WTC11 (cell line): ENCODE results near the gene APOA4. TPM values are rescaled to one million over a fixed set of nuclear protein-coding genes. Genes with fewer than 3 reads are reported as not detected.
A peak's percentile ranks its signal among the peaks of the same experiment; 100 is the strongest.

Experiments used
- AR ChIP-seq: fragments of 250-450 bp; sonication (Bioruptor Pico); IDR thresholded peaks from 2 replicates; pipeline ENCODE4 v1.9.0; 2021; ENCODE audit warnings: mild to moderate bottlenecking
- CTCF ChIP-seq: fragments of 200-600 bp; IDR thresholded peaks from 2 replicates; pipeline ENCODE4 v1.8.0; 2022; ENCODE audit warnings: antibody characterized with exemption
- E2F4 ChIP-seq: sonication (generic); formaldehyde crosslinking; IDR thresholded peaks from 2 replicates; pipeline ENCODE4 v1.8.1; 2022; ENCODE audit warnings: low read depth, mild to moderate bottlenecking, moderate library complexity, missing genetic modification reagents, borderline replicate concordance
- ERG ChIP-seq: fragments of 250-450 bp; sonication (Bioruptor Pico); IDR thresholded peaks from 2 replicates; pipeline ENCODE4 v1.8.0; 2021; ENCODE audit warnings: mild to moderate bottlenecking
- ETV6 ChIP-seq: sonication (generic); formaldehyde crosslinking; IDR thresholded peaks from 2 replicates; pipeline ENCODE4 v1.8.1; 2022; ENCODE audit warnings: mild to moderate bottlenecking, missing genetic modification reagents
- GTF2I ChIP-seq: fragments of 250-450 bp; sonication (Bioruptor Pico); conservative IDR thresholded peaks from 2 replicates; pipeline ENCODE4 v1.4.0; 2021; ENCODE audit warnings: mild to moderate bottlenecking
- HMGA2 ChIP-seq: fragments of 250-450 bp; sonication (Bioruptor Pico); IDR thresholded peaks from 2 replicates; pipeline ENCODE4 v1.4.0; 2021; ENCODE audit warnings: mild to moderate bottlenecking, moderate library complexity
- HMGXB4 ChIP-seq: sonication (generic); formaldehyde crosslinking; IDR thresholded peaks from 2 replicates; pipeline ENCODE4 v1.8.1; 2023; ENCODE audit warnings: mild to moderate bottlenecking, moderate library complexity, missing genetic modification reagents
- IRF1 ChIP-seq: sonication (generic); formaldehyde crosslinking; IDR thresholded peaks from 2 replicates; pipeline ENCODE4 v1.8.0; 2023; ENCODE audit warnings: missing genetic modification reagents
- JUN ChIP-seq: sonication (generic); formaldehyde crosslinking; IDR thresholded peaks from 2 replicates; pipeline ENCODE4 v1.8.0; 2023; ENCODE audit warnings: mild to moderate bottlenecking, missing genetic modification reagents
- MYBL2 ChIP-seq: sonication (generic); formaldehyde crosslinking; IDR thresholded peaks from 2 replicates; pipeline ENCODE4 v1.8.1; 2023; ENCODE audit warnings: mild to moderate bottlenecking, moderate library complexity, missing genetic modification reagents
- TEAD1 ChIP-seq: sonication (generic); formaldehyde crosslinking; IDR thresholded peaks from 2 replicates; pipeline ENCODE4 v1.8.0; 2022; ENCODE audit warnings: mild to moderate bottlenecking, missing genetic modification reagents
- TEAD4 ChIP-seq: sonication (generic); formaldehyde crosslinking; IDR thresholded peaks from 2 replicates; pipeline ENCODE4 v1.8.0; 2022; ENCODE audit warnings: mild to moderate bottlenecking, missing genetic modification reagents
- USF1 ChIP-seq: sonication (generic); formaldehyde crosslinking; IDR thresholded peaks from 2 replicates; pipeline ENCODE4 v1.8.0; 2022; ENCODE audit warnings: mild to moderate bottlenecking, missing genetic modification reagents
- USF2 ChIP-seq: sonication (generic); formaldehyde crosslinking; IDR thresholded peaks from 2 replicates; pipeline ENCODE4 v1.8.1; 2023; ENCODE audit warnings: mild to moderate bottlenecking, missing genetic modification reagents, moderate library complexity
- ZNF232 ChIP-seq: sonication (generic); formaldehyde crosslinking; IDR thresholded peaks from 2 replicates; pipeline ENCODE4 v1.8.0; 2022; ENCODE audit warnings: mild to moderate bottlenecking, missing genetic modification reagents
- ZNF416 ChIP-seq: fragments of 250-450 bp; sonication (Bioruptor Pico); IDR thresholded peaks from 2 replicates; pipeline ENCODE4 v1.9.0; 2021; ENCODE audit warnings: mild to moderate bottlenecking, inconsistent platforms
- ZNF512 ChIP-seq: sonication (generic); formaldehyde crosslinking; IDR thresholded peaks from 2 replicates; pipeline ENCODE4 v1.8.1; 2022; ENCODE audit warnings: missing genetic modification reagents, borderline replicate concordance
- ZNF532 ChIP-seq: fragments of 250-450 bp; sonication (Bioruptor Pico); IDR thresholded peaks from 2 replicates; pipeline ENCODE4 v1.9.0; 2021; ENCODE audit warnings: mild to moderate bottlenecking, borderline replicate concordance
- total RNA-seq: library from RNA; stranded (reverse); gene quantifications from 3 replicates; pipeline ENCODE4 v1.2.3, GENCODE V29; 2021

Gene APOA4
- total RNA-seq, 1 experiment from 2014 or later, result not detected

GRCh38 chr11:116835791-116836631, 12.9 kb upstream of the APOA4 start (continued):
- peak; percentile 57; the same call in 1 of the 2 replicates for TF ChIP-seq TEAD1 (CRISPR knock-in tag)
- no peak for TF ChIP-seq TEAD4 (CRISPR knock-in tag)
- TF ChIP-seq HMGA2, result no peak
- peak; percentile 78; the same call in 1 of the 2 replicates for TF ChIP-seq ZNF232 (CRISPR knock-in tag)
- TF ChIP-seq AR, result no peak
- peak; percentile 82; the same call in 1 of the 2 replicates for TF ChIP-seq HMGXB4 (CRISPR knock-in tag)
- TF ChIP-seq ZNF532 (CRISPR knock-in tag), result no peak
- TF ChIP-seq ERG, result peak; percentile 61; the same call in 1 of the 2 replicates
- no peak; the same call in 1 of the 2 replicates for TF ChIP-seq GTF2I (CRISPR knock-in tag)
- peak; percentile 87; the same call in 1 of the 2 replicates for TF ChIP-seq IRF1 (CRISPR knock-in tag)
- TF ChIP-seq CTCF, result peak; percentile 12; the same call in 1 of the 2 replicates
- TF ChIP-seq ZNF512 (CRISPR knock-in tag), result no peak
- peak; percentile 48; the same call in 1 of the 2 replicates for TF ChIP-seq USF1 (CRISPR knock-in tag)
- peak; percentile 36; the same call in 1 of the 2 replicates for TF ChIP-seq USF2 (CRISPR knock-in tag)
- peak; percentile 72; the same call in 1 of the 2 replicates for TF ChIP-seq MYBL2
- TF ChIP-seq JUN (CRISPR knock-in tag), result no peak
- TF ChIP-seq ETV6, result peak; percentile 89
- peak; percentile 31; the same call in 1 of the 2 replicates for TF ChIP-seq ZNF416 (CRISPR knock-in tag)
- no peak for TF ChIP-seq E2F4
